HL-60/S4 treated with phorbol 12-myristate 13-acetate at 8.2 ng/mL for 4 days and 3 days (cell line): ENCODE measurements around the gene ECHDC3.
"Not testable (repeated sequence)": the region's sequence is repeated elsewhere in the genome, so short reads cannot be mapped to it uniquely, and the experiment has no call there.

Source experiments
- in situ Hi-C: fragments of 300-500 bp; cut with MboI; formaldehyde crosslinking; loops from 2 replicates; pipeline ENCODE4 v1.15.0; 2022; ENCODE audit warnings: low sequenced_read_pairs

The ECHDC3 gene

GRCh38 chr10:11742009-11742778 lies at the start of gene ECHDC3:
ECHDC3 (plus strand) TSS chr10:11742382; CDS start chr10:11742577, 195 bp downstream.
- in situ Hi-C loops: no loop called here

GRCh38 chr10:11693376-11693775 lies 48.8 kb upstream of the ECHDC3 start:
- in situ Hi-C loops: no loop called here

GRCh38 chr10:11695779-11696178 lies 46.4 kb upstream of the ECHDC3 start:
- in situ Hi-C loops: no loop called here

- in situ Hi-C loops: no loop called here
Observed at GRCh38 chr10:11697718-11698527, 44.3 kb upstream of the ECHDC3 start.

- in situ Hi-C loops: no loop called here
Observed at GRCh38 chr10:11698691-11699549, 43.3 kb upstream of the ECHDC3 start.

- in situ Hi-C loops: no loop called here
Observed at GRCh38 chr10:11699550-11700097, 42.6 kb upstream of the ECHDC3 start.

GRCh38 chr10:11700539-11700938 lies 41.6 kb upstream of the ECHDC3 start:
- in situ Hi-C loops: no loop called here

- in situ Hi-C loops: no loop called here
Observed at GRCh38 chr10:11701451-11702095, 40.6 kb upstream of the ECHDC3 start.

- in situ Hi-C loops: no loop called here
Observed at GRCh38 chr10:11702264-11702663, 39.9 kb upstream of the ECHDC3 start.

- in situ Hi-C loops: no loop called here
Observed at GRCh38 chr10:11704092-11704491, 38.1 kb upstream of the ECHDC3 start.

- in situ Hi-C loops: no loop called here
Observed at GRCh38 chr10:11705722-11706121, 36.5 kb upstream of the ECHDC3 start.

GRCh38 chr10:11706895-11707567 lies 35.2 kb upstream of the ECHDC3 start:
- in situ Hi-C loops: no loop called here

- in situ Hi-C loops: no loop called here
Observed at GRCh38 chr10:11707624-11708350, 34.4 kb upstream of the ECHDC3 start.

GRCh38 chr10:11708801-11709200 lies 33.4 kb upstream of the ECHDC3 start:
- in situ Hi-C loops: not testable (repeated sequence)

GRCh38 chr10:11712744-11713143 lies 29.4 kb upstream of the ECHDC3 start:
- in situ Hi-C loops: no loop called here

- in situ Hi-C loops: no loop called here
Observed at GRCh38 chr10:11713186-11713743, 28.9 kb upstream of the ECHDC3 start.

GRCh38 chr10:11713963-11714362 lies 28.2 kb upstream of the ECHDC3 start:
- in situ Hi-C loops: no loop called here

- in situ Hi-C loops: no loop called here
Observed at GRCh38 chr10:11714750-11715365, 27.3 kb upstream of the ECHDC3 start.
